Hematopoietic multipotent progenitor cell treated with erythropoietin and hydrocortisone succinate and interleukin-3 and kit ligand, for 6 days (in vitro differentiated cells): Measurements from ENCODE around the gene KIAA2012.
A peak's percentile ranks its signal among the peaks of the same experiment; 100 is the strongest.

ENCODE experiments used
- DNase-seq: peaks from one replicate; pipeline ENCODE4 v3.0.0-alpha.2; 2015

KIAA2012 gene

DNA sequence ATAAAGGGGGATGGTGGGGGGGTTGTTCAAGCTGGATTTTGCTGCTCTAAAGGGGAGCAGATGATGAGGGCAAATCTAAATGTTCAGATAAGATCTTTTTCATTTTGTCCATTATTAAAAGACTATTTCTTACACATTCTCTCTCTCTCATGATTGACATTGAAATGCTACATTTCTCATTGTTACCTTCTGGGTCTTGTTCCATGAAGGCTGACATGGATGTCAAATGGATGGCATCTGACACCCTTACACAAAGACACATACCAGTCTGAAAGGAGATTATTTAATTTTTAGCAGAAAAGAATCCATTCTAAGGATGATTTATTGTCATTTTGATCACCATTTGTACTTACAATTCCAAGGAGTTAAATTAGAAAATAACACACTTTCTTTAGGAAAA, 28.3 kb upstream of the KIAA2012 start:
- DNase-seq, result no peak

DNA sequence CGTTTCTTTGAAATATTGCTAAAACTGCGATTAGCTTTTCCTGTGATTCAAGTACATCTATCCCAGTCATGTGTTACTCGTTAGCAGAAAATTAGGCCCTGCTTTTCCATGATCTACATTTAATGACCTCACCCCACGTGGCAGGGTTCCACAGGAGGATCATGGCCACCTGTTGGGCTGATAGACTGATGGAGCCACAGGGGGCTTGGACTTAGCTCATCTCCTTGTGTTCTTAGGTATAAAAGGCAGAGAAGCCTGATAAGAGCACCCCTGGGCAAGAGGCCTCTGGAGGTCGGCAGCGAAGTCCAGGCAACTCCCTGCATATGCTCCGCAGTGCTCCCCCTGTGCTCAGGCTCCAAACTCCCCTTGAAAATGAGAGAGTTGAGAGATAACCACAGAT, 26.5 kb upstream of the KIAA2012 start:
- DNase-seq, result no peak

DNA sequence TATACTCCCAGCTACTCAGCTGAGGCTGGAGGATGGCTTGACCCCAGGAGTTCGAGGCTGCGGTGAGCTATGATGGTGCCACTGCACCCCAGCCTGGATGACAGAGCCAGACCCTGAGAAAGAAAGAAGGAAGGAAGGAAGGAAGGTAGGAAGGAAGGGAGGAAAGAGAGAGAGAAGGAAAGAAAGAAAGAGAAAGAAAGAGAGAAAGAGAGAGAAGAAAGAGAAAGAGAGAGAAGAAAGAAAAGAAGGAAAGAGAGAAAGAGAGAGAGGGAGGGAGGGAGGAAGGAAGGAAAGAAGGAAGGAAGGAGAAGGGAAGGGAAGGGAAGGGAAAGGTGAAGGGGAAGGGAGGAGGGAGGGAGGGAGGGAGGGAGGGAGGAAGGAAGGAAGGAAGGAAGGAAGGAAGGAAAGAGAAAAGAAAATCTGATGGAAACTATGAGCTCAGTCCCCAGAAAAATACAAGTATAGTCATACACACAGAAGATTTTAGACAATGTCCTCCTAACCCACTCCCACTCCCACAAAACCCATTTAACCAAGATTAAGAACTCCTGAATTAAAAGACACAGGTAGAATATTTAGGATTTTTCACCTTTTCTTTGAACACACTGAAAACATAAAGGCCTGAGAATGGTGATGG, 23.8 kb upstream of the KIAA2012 start:
- DNase-seq, result no peak

- DNase-seq, result peak; percentile 60
Observed at GRCh38 chr2:202049840-202050239, 23.2 kb upstream of the KIAA2012 start.

DNA sequence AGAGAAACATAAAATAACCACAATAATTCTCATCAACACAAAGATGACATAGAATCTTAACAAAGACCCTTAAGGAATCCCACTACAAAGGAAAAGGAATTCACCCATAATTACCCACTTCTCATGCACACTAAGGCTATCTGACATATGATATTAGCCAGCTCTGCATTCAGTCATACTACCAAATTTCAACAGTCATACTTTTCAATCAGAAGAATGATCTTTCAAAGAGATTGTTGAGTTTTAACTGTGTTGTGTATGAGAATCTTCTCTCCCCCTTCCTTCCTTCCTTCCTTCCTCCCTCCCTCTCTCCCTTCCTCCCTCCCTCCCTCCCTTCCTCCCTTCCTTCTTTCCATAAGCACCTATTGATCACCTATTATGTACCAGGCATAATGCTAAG, 22.4 kb upstream of the KIAA2012 start:
- DNase-seq, result no peak

DNA sequence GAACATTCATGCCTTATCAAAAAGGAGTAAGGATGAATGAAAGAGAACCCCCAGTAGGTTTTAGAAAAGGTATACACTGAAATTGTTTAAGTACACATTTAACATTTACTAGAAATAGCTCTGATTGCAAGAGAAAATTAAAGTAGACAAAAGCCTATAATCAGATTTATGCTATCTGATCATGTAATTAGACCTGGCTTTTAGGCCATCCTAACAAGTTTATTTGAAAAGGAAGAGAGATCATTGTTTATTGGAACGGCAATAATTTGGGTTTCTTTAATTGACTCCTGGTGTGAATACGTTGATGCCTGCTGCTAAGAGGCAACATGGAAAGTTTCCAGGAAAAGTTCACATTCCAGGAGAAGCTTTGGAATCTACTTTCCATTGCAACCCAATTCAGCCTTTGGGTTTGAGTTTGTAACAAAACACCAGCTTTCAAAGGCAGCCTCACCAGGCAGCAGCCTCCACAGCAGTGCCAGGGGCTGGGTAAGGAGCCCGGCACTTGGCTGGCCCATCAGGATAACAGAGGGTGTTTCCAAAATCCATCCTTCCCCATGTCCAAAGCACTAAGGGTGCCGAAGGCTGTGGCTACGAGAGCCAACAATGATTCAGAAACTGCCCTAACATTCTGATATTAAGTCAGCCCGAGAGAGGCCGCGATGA, 21.4 kb upstream of the KIAA2012 start:
- DNase-seq, result no peak

DNA sequence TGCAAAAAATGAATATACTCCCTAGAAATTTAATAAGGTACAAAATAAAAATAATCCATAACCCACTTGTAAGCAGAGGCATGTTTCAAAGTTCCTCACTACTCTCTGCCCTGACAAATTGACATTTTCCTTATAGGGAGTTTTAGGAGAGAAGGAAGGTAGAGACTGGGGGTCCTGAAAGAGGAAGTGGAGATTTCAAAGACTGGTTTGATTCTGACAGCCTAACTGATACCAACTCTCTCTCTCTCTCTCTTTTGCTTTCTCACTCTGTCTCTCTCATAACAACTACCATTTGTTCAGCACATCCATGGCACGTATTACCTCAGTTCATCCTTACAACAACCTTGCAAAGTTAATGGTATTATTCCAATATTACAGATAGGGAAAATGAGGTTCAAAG, 20.8 kb upstream of the KIAA2012 start:
- DNase-seq, result no peak

DNA sequence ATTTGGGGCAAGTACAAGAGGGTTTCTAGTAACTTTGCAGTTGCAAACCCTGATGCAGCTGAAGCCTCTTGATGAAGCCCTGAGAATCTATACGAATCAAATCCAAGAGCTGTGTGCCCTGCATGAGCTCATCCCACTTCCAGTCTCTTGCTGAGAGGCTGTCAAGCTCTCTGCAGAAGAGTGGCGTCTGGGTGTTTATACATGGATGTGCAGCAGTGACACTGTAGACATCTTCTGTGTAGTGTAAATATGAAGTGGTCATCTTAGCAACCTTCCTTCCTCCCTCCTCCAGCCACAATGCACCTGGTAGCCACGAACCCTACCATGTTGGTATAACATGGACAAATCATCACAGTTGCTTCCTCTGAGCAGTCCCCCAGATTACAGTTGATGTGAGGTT, 18.4 kb upstream of the KIAA2012 start:
- no peak for DNase-seq

DNA sequence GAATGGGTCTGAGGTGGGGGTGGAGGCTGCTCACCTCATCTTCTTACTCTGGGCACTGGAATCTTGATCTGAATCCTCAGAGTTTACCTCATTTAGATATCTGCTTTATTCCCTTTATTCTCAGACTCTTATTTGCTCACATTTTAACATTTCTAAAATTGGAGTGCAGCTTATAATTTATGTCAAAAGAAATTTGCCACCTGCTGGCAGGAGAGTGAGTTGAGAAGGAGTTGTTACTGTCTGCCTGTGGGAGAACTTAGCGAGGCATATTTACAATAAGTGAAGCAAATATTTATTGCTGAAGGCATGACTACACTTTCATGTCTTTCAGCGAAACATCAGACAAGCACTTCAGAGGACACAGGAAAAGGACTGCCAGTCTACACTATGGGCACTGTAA, 16.4 kb upstream of the KIAA2012 start:
- peak; percentile 55 for DNase-seq

- peak; percentile 26 for DNase-seq
Observed at GRCh38 chr2:202060218-202060617, 12.8 kb upstream of the KIAA2012 start.

DNA sequence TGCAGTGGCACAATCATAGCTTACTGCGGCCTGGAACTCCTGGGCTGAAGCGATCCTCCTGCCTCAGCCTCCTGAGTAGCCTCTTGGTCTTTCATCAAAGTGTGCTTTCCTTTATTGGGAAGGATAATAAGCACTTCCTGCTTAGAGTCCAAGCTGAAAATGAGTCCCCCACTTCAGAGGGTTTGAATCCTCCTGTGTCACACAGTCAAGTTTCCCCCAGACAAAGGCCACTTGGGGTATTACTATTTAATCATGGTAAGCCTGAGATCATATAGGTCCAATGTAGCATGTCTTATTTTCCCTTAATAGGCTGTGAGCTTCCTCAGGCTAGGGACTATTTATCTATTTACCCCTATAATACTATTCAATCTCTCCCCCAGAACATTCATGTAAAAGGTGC, 11.4 kb upstream of the KIAA2012 start:
- no peak for DNase-seq

- DNase-seq, result no peak
Observed at GRCh38 chr2:202064171-202064880, 8.7 kb upstream of the KIAA2012 start.

DNA sequence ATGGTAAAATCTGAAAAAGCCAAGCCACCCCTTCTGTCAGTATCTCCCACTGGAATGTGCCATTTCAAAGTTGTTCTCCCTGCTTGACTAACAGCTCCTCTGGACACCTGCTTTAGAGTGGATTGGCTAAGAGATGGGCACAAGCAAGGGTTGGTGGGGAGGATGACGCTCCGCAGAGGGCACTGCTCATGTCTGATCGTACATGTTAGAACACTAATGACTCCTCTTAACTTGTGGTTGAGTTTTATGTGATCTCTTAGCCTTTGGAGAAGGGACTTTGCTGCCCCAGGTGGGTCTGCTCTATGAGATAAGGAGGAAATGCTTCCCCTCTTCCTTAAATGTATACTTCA, 8.2 kb upstream of the KIAA2012 start:
- DNase-seq, result no peak

- DNase-seq, result peak; percentile 26
Observed at GRCh38 chr2:202065876-202066275, 7.2 kb upstream of the KIAA2012 start.

DNA sequence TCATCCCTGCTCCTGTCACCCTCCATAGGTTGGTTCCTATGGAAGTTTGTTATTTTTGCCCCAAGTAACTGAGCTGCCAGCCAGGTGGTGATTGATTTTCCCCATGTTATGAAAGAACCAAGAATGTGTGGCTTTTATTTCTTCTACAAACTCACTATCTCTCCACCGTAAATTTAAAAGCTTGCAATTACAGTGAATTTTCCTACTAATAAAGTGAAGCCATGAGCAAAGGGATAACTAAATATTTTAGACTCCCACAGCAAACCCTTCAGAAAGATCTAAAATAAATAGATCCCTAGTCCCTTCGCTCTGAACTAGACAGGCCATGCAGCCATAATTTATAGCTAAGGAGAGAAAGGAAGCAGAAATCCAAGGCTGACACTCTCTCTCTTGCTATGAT, 6.2 kb upstream of the KIAA2012 start:
- DNase-seq, result no peak

GRCh38 chr2:202067589-202067988, 5.5 kb upstream of the KIAA2012 start:
- DNase-seq, result no peak

DNA sequence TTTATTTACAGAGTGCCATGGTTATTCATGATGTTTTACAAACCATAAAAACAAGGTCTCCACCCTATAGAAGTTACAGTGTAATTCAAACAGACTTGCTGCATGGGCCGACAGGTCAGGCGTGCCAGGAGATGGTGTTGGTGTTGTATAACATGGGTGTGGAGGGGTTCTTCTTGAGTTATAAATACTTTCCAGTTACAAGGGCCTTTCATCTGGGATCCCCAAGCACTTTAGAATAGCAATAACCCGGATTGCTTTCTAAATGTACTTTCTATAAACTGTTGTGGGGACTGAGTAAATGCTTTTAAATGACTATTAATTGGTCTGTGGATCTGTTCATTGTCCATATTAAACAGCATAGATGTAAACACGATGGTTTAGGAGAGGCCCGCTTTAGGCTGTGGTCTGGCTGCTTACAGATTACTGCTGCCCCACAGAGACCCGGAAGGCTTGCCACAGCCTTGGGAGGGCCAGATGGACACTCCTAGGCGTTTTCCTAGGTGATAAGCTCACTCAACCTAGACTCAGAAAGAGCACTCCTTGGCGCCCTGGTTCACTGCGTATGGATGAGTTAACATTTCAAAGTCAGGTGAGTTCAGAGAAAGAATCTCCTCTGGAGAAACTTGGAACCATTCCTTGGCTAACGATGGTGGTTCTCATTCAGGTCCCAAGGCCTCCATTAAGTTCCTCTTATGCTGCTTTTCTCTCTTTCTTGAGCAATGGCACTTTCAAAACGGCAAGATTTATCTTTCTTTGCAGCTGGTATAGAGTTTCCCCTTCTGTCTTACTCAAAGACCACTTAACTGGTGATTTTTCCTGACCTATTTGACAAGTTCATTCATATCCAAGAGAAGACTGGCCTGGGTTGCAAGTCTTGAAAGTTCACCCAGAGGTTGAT, 3.6 kb upstream of the KIAA2012 start:
- DNase-seq, result peak; percentile 86

DNA sequence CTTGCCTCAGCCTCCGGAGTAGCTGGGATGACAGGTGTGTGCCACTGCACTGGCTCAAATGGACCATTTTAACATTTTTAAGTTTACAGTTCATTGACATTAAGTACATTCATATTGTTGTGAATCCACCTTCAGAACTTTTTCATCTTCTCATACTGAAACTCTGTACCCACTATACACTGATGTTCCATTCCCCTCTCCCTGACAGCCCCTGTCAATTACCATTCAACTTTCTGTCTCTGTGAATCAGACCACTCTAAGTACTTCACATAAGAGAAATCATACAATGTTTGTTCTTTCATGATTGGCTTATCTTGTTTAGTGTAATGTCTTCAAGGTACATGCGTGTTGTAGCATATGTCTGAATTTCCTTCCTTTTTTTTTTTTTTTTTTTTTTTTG, 1.9 kb upstream of the KIAA2012 start:
- DNase-seq, result no peak

- DNase-seq, result peak; percentile 42
Observed at GRCh38 chr2:202072226-202072625, 829 bp upstream of the KIAA2012 start.

DNA sequence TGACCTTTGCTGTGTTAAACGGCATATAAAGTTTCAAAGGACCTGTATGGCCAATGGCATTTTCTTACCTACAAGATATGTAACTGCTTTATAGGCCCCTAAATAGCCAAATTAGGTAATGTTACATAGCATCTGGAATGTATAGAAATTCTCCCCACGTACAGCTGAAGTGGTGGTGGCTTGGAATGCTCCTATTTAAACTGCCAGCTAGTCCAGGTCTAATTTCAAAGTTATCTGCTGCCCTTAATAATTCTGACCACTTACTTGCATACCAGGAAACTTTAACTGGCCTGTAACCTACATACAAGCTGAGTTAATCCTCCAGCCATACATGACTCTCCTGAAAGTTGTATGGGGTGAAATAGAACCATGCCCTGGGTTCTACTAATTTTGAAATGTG, 1.3 kb downstream of the KIAA2012 start:
- no peak for DNase-seq

- DNase-seq, result no peak
Observed at GRCh38 chr2:202079310-202079709, 6.3 kb downstream of the KIAA2012 start.

- no peak for DNase-seq
Observed at GRCh38 chr2:202084265-202084664, 11.2 kb downstream of the KIAA2012 start.

DNA sequence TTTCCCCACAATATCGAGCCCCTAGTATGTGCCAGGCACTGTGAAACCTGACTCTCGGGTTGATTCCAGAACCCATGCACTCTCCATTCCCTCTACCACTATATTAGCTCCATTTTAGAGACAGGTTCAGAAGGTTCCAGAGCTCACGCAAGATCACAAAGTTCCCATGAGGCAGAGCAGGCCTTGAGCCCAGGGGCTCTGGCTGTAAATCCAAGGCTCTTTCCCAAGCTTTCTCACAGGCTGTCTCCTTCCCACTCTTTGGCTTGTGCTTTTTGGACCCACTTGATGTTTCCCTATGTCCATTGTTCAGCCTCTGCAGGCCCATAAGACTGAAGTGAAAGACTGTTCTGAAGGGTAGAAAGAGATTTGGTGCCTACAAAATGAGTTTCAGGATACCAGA, 15.7 kb downstream of the KIAA2012 start:
- DNase-seq, result no peak
